Heart left ventricle (tissue), 16 donors: ENCODE data around the gene FOXN3. TPM values are rescaled to one million over a fixed set of nuclear protein-coding genes. Genes with fewer than 3 reads are reported as not detected.

Experiments used
- ATAC-seq, 4 donors: fragments of 200-7000 bp; cut with Tn5 transposase; one replicate each; pipeline ENCODE4 v1.9.1; 2020 to 2022; ENCODE audit warnings: moderate library complexity in 4 of 4, mild to moderate bottlenecking in 3 of 4, moderate number of reproducible peaks in 1 of 4
- DNase-seq, 5 donors: peaks; one replicate each; pipeline ENCODE4 v3.0.0-alpha.2; 2020
- H3K27ac ChIP-seq, 12 donors: fragments of 200-600 bp; sonication (generic) in 4 of 12; one replicate each; pipeline versions ENCODE4 v1.5.0 to v1.8.0; 2016 to 2022; ENCODE audit warnings: mild to moderate bottlenecking in 2 of 12
- H3K27me3 ChIP-seq, 9 donors: fragments of 200-600 bp; sonication (generic) in 2 of 9; one replicate each; pipeline versions ENCODE4 v1.5.1 to v1.8.0; 2016 to 2022; ENCODE audit warnings: mild to moderate bottlenecking in 3 of 9
- H3K36me3 ChIP-seq, 9 donors: fragments of 200-600 bp; sonication (generic) in 2 of 9; one replicate each; pipeline versions ENCODE4 v1.5.0 to v1.8.0; 2018 to 2022; ENCODE audit warnings: mild to moderate bottlenecking in 2 of 9
- H3K4me1 ChIP-seq, 12 donors: fragments of 200-600 bp; sonication (generic) in 4 of 12; one replicate each; pipeline versions ENCODE4 v1.5.0 to v1.8.0; 2016 to 2022; ENCODE audit warnings: mild to moderate bottlenecking in 3 of 12
- H3K4me3 ChIP-seq, 12 donors: fragments of 200-600 bp; sonication (generic) in 4 of 12; one replicate each; pipeline versions ENCODE4 v1.5.0 to v1.8.0; 2017 to 2022; ENCODE audit warnings: mild to moderate bottlenecking in 9 of 12, moderate library complexity in 4 of 12
- H3K9me3 ChIP-seq, 12 donors: fragments of 200-600 bp; sonication (generic) in 4 of 12; one replicate each; pipeline versions ENCODE4 v1.5.0 to v1.8.0; 2016 to 2022; ENCODE audit warnings: mild to moderate bottlenecking in 1 of 12
- CTCF ChIP-seq, 12 donors: fragments of 200-600 bp; sonication (generic) in 4 of 12; IDR thresholded peaks; one replicate each; pipeline versions ENCODE4 v1.5.0 to v1.8.0; 2018 to 2022; ENCODE audit warnings: antibody characterized with exemption in 12 of 12, mild to moderate bottlenecking in 5 of 12
- POLR2A ChIP-seq, 2 donors: fragments of 450-650 bp; IDR thresholded peaks; one replicate each; pipeline ENCODE4 v1.6.1; 2017; ENCODE audit warnings: antibody characterized with exemption in 2 of 2, mild to moderate bottlenecking in 2 of 2, moderate library complexity in 2 of 2
- WGBS, 4 donors: extraction: QIAGEN DNeasy Blood & Tissue Kit in 2 of 4; methylation state at CpG; one replicate each; pipeline versions ENCODE4 v1.1.5 to v1.1.7; 2013 to 2018; 5-methylcytosine and 5-hydroxymethylcytosine counted together
- intact Hi-C, 10 donors: fragments of 100-400 bp; cut with DNase I; formaldehyde crosslinking; loops; one replicate each; pipeline versions ENCODE4 v1.11.1 to v1.14.2; 2022
- polyA plus RNA-seq, 2 donors: library from polyadenylated mRNA; stranded (reverse); fragments of 200-250 nt; gene quantifications; one replicate each; pipeline ENCODE4 v1.2.3, GENCODE V29; 2013
- total RNA-seq, 9 donors: library from RNA; depleted of rRNA in 2 of 9; stranded (reverse); fragments of >200 nt in 2 of 9; fragmentation: NEBNext Ultra II Directional in 3 of 9; extraction: Animal tissue kit (Norgen Biotek cat#: 25700) in 3 of 9; gene quantifications; one replicate each; pipeline versions ENCODE4 v1.1.0 to v1.2.4, GENCODE V29; 2016 to 2023
- donor health status: ischemic (EF 13 %, LVEDD 7.1; RV severe dilation, severe dysfunction).
- donor health status: healthy with polysubstance abuse.
- donor health status: DM: no; HTN: yes; CAD: no.
- donor health status: DM: no; HTN: no; CAD: no.
- donor health status: ischemic (EF 25% LVEDD 6.9; RV normal size, moderate dysfunction).
- donor health status: ischemic (EF 25% LVEDD 5.7; RV mildly dilated, moderate dysfunction).
- donor health status: healthy.
- donor health status: DM: yes; HTN: yes; CAD: no.
- donor health status: ischemic (EF 35%, LVEDD 5.7; RV mildly dilated, moderate dysfunction).
- donor health status: nonischemic (EF 11% LVEDD 7.7; RV severe dilation, severe dysfunction).
- donor health status: DM: yes; HTN: yes; CAD: no.
- donor health status: PGD.
- donor health status: ischemic (EF 29% LVEDD 5.4; RV normal size, mild dysfunction).
- donor health status: nonischemic (EF 23%, LVEDD 6.1; RV moderate dilation, normal function).

Gene FOXN3
- total and polyA plus RNA-seq, 11 donors = 24.4 to 161 (median 111) TPM

- no peak for DNase-seq
- no peaks in the 10 kb centered on the region for H3K9me3 ChIP-seq
- H3K27me3 ChIP-seq = no peaks in the 10 kb centered on the region
- H3K27ac ChIP-seq = peak overlapping the region in 2 of 12 donors; percentile 5 to 95
- 91 to 100% (median 92%) methylated on average over 6 of the region's 6 CpGs for WGBS, 4 donors
- intact Hi-C loops = loop anchor here (5.0 to 10.0 kb wide), 18 partner anchors 113 to 495 kb away; no protein-coding TSS in a partner anchor
- H3K4me1 ChIP-seq = peaks cover 0 to 49% (median 27%) of the 10 kb centered on the region in 12 donors
- ATAC-seq = no peak
- TF ChIP-seq POLR2A (IDR thresholded peaks at IDR 0.05) = no peak
- TF ChIP-seq CTCF (IDR thresholded peaks at IDR 0.05) = no peak
- no peak overlapping the region for H3K4me3 ChIP-seq
- no peaks in the 10 kb centered on the region for H3K36me3 ChIP-seq
These were observed 3.0 kb upstream of the FOXN3 start for GRCh38 chr14:89419973-89420482.

GRCh38 chr14:89418976-89419375 lies 1.9 kb upstream of the FOXN3 start:
- ATAC-seq (no peak), DNase-seq (no peak)
- intact Hi-C loops = loop anchor here (5.0 to 10.0 kb wide), 16 partner anchors 112 to 496 kb away; no protein-coding TSS in a partner anchor
- Histone ChIP-seq H3K27ac (peak overlapping the region in 9 of 12 donors; percentile 35 to 97 (median 94)), H3K9me3 (no peaks in the 10 kb centered on the region), H3K4me1 (peaks cover 0 to 58% (median 32%) of the 10 kb centered on the region in 12 donors), H3K27me3 (no peaks in the 10 kb centered on the region), H3K4me3 (no peak overlapping the region), H3K36me3 (peaks cover 0 to 7% (median 0%) of the 10 kb centered on the region in 9 donors)
- no peak for TF ChIP-seq POLR2A (IDR thresholded peaks at IDR 0.05)
- TF ChIP-seq CTCF (IDR thresholded peaks at IDR 0.05) = no peak
- WGBS, 4 donors = 54 to 75% (median 63%) methylated on average over 2 of the region's 2 CpGs

DNA sequence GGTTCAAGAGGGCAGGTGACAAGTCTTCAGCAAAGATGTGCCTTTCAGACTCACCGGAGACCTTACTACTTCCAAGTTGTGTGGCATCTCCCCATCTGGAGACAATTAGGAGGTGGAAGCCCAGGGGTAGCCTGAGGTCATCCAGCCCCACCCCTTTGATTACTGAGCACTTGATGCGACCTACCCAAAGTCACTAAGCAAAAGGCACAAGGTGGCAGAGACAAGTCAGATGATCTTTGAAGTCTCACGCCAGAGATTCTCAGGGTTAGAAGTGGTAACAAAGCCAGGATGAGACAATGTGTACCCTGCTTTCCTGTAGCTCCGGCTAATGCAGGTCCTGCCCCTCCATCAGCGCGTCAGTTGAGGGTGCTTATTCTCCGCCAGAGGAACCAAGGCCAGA lies 1.4 kb upstream of the FOXN3 start:
- Histone ChIP-seq H3K36me3 (peaks cover 0 to 8% (median 0%) of the 10 kb centered on the region in 9 donors), H3K9me3 (no peaks in the 10 kb centered on the region), H3K27ac (peak overlapping the region; percentile 87 to 97 (median 94)), H3K4me3 (peak overlapping the region in 6 of 12 donors; percentile 62 to 98 (median 78)), H3K27me3 (no peaks in the 10 kb centered on the region), H3K4me1 (peaks cover 0 to 55% (median 32%) of the 10 kb centered on the region in 12 donors)
- peak in 1 of 5 donors; percentile 47 for DNase-seq
- peak in 3 of 4 donors; percentile 1 to 18 (median 3) for ATAC-seq
- TF ChIP-seq POLR2A (IDR thresholded peaks at IDR 0.05) (no peak), CTCF (IDR thresholded peaks at IDR 0.05) (no peak)
- intact Hi-C loops = loop anchor here (5.0 to 10.0 kb wide), 16 partner anchors 111 to 496 kb away; no protein-coding TSS in a partner anchor
- WGBS, 4 donors = 29 to 50% (median 37%) methylated on average over 7 of the region's 7 CpGs

DNA sequence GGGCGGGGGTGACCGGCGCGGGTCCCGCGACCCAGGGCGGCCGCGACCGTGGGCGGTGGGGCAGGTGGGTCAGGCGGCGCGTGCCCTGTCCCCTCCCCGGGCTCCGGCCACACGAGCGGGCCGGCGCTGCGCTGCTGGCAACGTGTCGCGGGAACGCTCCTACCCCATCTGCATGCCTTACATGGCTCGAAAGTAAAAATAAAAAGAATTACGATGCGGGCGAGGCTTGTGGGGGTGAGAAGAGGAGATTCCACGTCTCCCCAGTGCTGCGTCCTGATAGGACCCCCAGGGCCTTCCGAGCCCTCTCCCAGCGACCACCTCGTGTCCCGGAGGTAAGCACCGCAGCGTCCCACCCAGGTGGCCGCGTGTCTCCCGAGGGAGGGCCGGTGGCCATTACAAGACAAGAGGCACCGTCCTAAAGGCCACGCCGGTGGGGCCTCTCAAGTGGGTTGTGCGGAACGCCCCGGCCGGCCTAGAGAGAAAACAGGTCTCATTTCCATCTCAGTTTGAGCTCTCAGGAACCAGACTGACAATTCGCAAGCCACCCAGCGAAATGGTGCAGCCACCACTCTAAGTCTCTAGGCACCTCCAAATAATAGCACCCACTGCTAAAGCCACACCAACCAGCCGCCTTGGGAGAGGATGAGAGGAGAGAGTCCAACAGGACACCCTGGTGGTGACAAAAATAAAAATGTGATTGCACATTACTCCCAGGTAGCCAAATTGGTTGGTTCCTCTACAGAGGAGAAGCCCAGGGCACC lies 612 bp upstream of the FOXN3 start:
- no peaks in the 10 kb centered on the region for H3K27me3 ChIP-seq

More for the DNA sequence above, 612 bp upstream of the FOXN3 start:
- peak; percentile 57 to 75 (median 65) for DNase-seq
- H3K36me3 ChIP-seq = peaks cover 0 to 8% (median 0%) of the 10 kb centered on the region in 9 donors
- intact Hi-C loops = loop anchor here (2.0 to 10.0 kb wide), 20 partner anchors 110 to 497 kb away; no protein-coding TSS in a partner anchor
- no peaks in the 10 kb centered on the region for H3K9me3 ChIP-seq
- TF ChIP-seq CTCF (IDR thresholded peaks at IDR 0.05) (peak in 10 of 12 donors; percentile 26 to 51 (median 39)), POLR2A (IDR thresholded peaks at IDR 0.05) (no peak)
- H3K4me3 ChIP-seq = peak overlapping the region; percentile 58 to 98 (median 74)
- H3K4me1 ChIP-seq = peaks cover 0 to 48% (median 32%) of the 10 kb centered on the region in 12 donors
- WGBS, 4 donors = 1 to 6% (median 2%) methylated on average over 14 to 51 of the region's 51 CpGs
- peak; percentile 45 to 56 (median 50) for ATAC-seq
- peak overlapping the region; percentile 87 to 97 (median 94) for H3K27ac ChIP-seq
